Endothelial cell of umbilical vein (primary cell): Measurements from ENCODE around the gene TSPYL1. TPM values are rescaled to one million over a fixed set of nuclear protein-coding genes. Genes with fewer than 3 reads are reported as not detected.

Experiments
- BruUV-seq: library from RNA; stranded (reverse); fragments of 400-500 nt; replicated peaks from 2 replicates; lab custom pipeline; 2021; lab: Mats Ljungman, UMichigan
- CTCF ChIA-PET: fragments of 300-600, 350-600 bp; sonication (Branson Sonifier 250); formaldehyde crosslinking; loops from one replicate; lab custom pipeline; 2021; ENCODE audit warnings: antibody characterized with exemption, inconsistent platforms; lab: Charles Lee
- POLR2A ChIA-PET: fragments of 300-600, 350-600 bp; sonication (Branson Sonifier 250); formaldehyde crosslinking; loops from one replicate; lab custom pipeline; 2021; ENCODE audit warnings: antibody characterized with exemption, inconsistent platforms; lab: Charles Lee
- DNase-seq: peaks from one replicate; pipeline ENCODE4 v3.0.0-alpha.2; 2011; ENCODE audit warnings: low read depth, low spot score
- FAIRE-seq: peaks from 2 replicates; lab custom pipeline; 2011; peaks lifted over from hg19 to GRCh38; lab: Jason Lieb, UNC
- H2AFZ ChIP-seq: 2 replicates; pipeline ENCODE4 v1.6.0; 2012; ENCODE audit warnings: low read depth, low read length, control low read depth, inconsistent platforms
- H3K27ac ChIP-seq: 2 replicates; pipeline ENCODE4 v1.5.1; 2011; ENCODE audit warnings: low read depth, mild to moderate bottlenecking, control low read depth, low read length, moderate library complexity; ENCODE audit not compliant: insufficient read depth
- H3K27me3 ChIP-seq, 2 experiments: 2 replicates each; pipeline versions ENCODE4 v1.6.0 to v1.6.1; 2011; ENCODE audit warnings: low read length in 2 of 2, mixed read lengths in 1 of 2; ENCODE audit not compliant: control insufficient read depth in 2 of 2, insufficient read depth in 2 of 2
- H3K36me3 ChIP-seq, 2 experiments: 2 replicates in 1 of 2; 3 replicates in 1 of 2; pipeline ENCODE4 v1.5.1; 2011; ENCODE audit warnings: low read length in 2 of 2, mild to moderate bottlenecking in 1 of 2, moderate library complexity in 1 of 2; ENCODE audit not compliant: control insufficient read depth in 2 of 2, insufficient read depth in 2 of 2; ENCODE audit errors: extremely low read depth in 1 of 2
- H3K4me1 ChIP-seq: 3 replicates; pipeline ENCODE4 v1.5.1; 2011; ENCODE audit warnings: mild to moderate bottlenecking, low read length; ENCODE audit not compliant: control insufficient read depth, insufficient read depth; ENCODE audit errors: extremely low read depth
- H3K4me2 ChIP-seq: 2 replicates; pipeline ENCODE4 v1.6.1; 2011; ENCODE audit warnings: low read length, control low read depth, mixed read lengths; ENCODE audit not compliant: insufficient read depth
- H3K4me3 ChIP-seq, 3 experiments: fragments of 200-600 bp in 1 of 3; sonication (generic), shearing (Covaris generic) in 1 of 3; replicated peaks in 1 of 3; 2 replicates each; pipeline ENCODE4 v1.5.1; 2011 to 2016; ENCODE audit warnings: control low read depth in 3 of 3, low read length in 3 of 3, mild to moderate bottlenecking in 2 of 3, inconsistent platforms in 1 of 3, low read depth in 1 of 3, moderate library complexity in 1 of 3; ENCODE audit not compliant: insufficient read depth in 1 of 3
- H3K79me2 ChIP-seq: 2 replicates; pipeline ENCODE4 v1.6.0; 2012; ENCODE audit warnings: low read length, inconsistent platforms; ENCODE audit not compliant: control insufficient read depth, insufficient read depth
- H3K9ac ChIP-seq: replicated peaks from 2 replicates; pipeline ENCODE3; 2011; ENCODE audit warnings: low read length, control low read depth; ENCODE audit not compliant: insufficient read depth; ENCODE audit errors: extremely low read depth
- H3K9me1 ChIP-seq: replicated peaks from 3 replicates; pipeline ENCODE4 v1.6.0; 2011; ENCODE audit warnings: mild to moderate bottlenecking, low read length; ENCODE audit not compliant: control insufficient read depth, insufficient read depth; ENCODE audit errors: extremely low read depth
- H3K9me3 ChIP-seq: replicated peaks from 2 replicates; pipeline ENCODE4 v1.5.1; 2012; ENCODE audit warnings: low read length, inconsistent platforms; ENCODE audit not compliant: control insufficient read depth, insufficient read depth
- H4K20me1 ChIP-seq: replicated peaks from 2 replicates; pipeline ENCODE3; 2011; ENCODE audit warnings: mild to moderate bottlenecking, low read length; ENCODE audit not compliant: control insufficient read depth, insufficient read depth; ENCODE audit errors: extremely low read depth
- EZH2 ChIP-seq: IDR thresholded peaks from 2 replicates; pipeline ENCODE4 v1.6.1; 2012; ENCODE audit warnings: borderline replicate concordance, low read depth, mild to moderate bottlenecking, moderate library complexity, low read length, inconsistent platforms; ENCODE audit not compliant: severe bottlenecking
- FOS ChIP-seq: IDR thresholded peaks from 2 replicates; pipeline ENCODE4 v1.6.1; 2011; ENCODE audit warnings: mild to moderate bottlenecking, low read length, moderate library complexity, borderline replicate concordance; ENCODE audit not compliant: insufficient read depth
- GATA2 ChIP-seq: IDR thresholded peaks from 2 replicates; pipeline ENCODE4 v1.7.0; 2011; ENCODE audit warnings: low read depth, mild to moderate bottlenecking, moderate library complexity, mixed read lengths, low read length; ENCODE audit not compliant: insufficient read length, insufficient read depth
- JUN ChIP-seq: IDR thresholded peaks from 2 replicates; pipeline ENCODE4 v1.6.1; 2011; ENCODE audit warnings: borderline replicate concordance, low read depth; ENCODE audit not compliant: insufficient read length, insufficient read depth
- MYC ChIP-seq: IDR thresholded peaks from one replicate; pipeline ENCODE4 v1.6.1; 2011; ENCODE audit warnings: mild to moderate bottlenecking, low read depth, low read length
- POLR2A ChIP-seq: IDR thresholded peaks from 2 replicates; pipeline ENCODE4 v1.6.1; 2012; ENCODE audit warnings: low read depth, mild to moderate bottlenecking, control low read depth, low read length
- POLR2AphosphoS5 ChIP-seq: IDR thresholded peaks from 2 replicates; pipeline ENCODE4 v1.6.1; 2012; ENCODE audit warnings: low read depth, mild to moderate bottlenecking, control low read depth, low read length, moderate library complexity; ENCODE audit not compliant: insufficient read depth
- dilution Hi-C: fragments of 300-500 bp; cut with MboI; formaldehyde crosslinking; loops from one replicate; pipeline ENCODE4 v1.15.0; 2019; ENCODE audit warnings: low sequenced_read_pairs; ENCODE audit not compliant: extremely low pct_ligation_motif_present
- intact Hi-C: fragments of 100-400 bp; cut with micrococcal nuclease; formaldehyde crosslinking; loops from one replicate; pipeline ENCODE4 v1.10.0; 2022
- polyA plus RNA-seq, 4 experiments: library from polyadenylated mRNA; depleted of rRNA in 3 of 4; stranded (reverse) in 3 of 4; unstranded in 1 of 4; fragments of >200 nt; gene quantifications; 2 replicates each; pipeline versions ENCODE4 v1.2.1 to v1.2.3, GENCODE V29; 2011 to 2012; ENCODE audit warnings: missing spikeins in 1 of 4
- total RNA-seq: library from RNA; stranded (reverse); gene quantifications from 2 replicates; pipeline ENCODE4 v1.2.3, GENCODE V29; 2021
- TF ChIP-seq, protein P1 (sequence below), 2 donors: IDR thresholded peaks; 1 replicate in 1 of 2; 2 replicates in 1 of 2; pipeline ENCODE4 v1.5.1; 2011; ENCODE audit warnings: low read length in 2 of 2, mild to moderate bottlenecking in 2 of 2, moderate library complexity in 2 of 2, control low read depth in 1 of 2, inconsistent platforms in 1 of 2, low read depth in 1 of 2; ENCODE audit not compliant: insufficient read depth in 1 of 2; ENCODE audit errors: extremely low read depth in 1 of 2
- TF ChIP-seq, protein P2 (sequence below): IDR thresholded peaks from 2 replicates; pipeline ENCODE4 v1.6.1; 2011; ENCODE audit not compliant: insufficient read depth, insufficient read length

TSPYL1 gene
- total and polyA plus RNA-seq, 2 donors (not counting 3 experiments of a cell fraction or from before 2014, with no cell fraction given) = 32.1 to 54.5 TPM

DNA sequence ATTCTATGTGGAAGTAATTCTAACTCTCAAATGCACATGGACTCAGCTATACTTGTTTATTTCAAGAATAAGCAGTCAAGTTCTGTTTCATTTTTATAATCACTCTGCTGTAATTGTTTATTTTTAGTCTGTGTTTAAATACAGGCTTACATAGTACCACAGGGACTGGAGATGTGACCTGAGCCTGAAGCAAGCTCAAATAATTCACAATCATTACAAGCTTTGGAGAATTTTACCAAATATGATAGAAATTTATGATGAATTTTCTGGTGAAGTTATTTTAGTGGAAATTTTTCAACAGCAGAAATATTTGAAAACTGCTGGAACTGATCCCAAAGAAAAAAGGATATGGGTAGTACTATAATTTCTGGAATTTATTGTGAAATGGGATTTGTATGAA, 49.4 kb upstream of the TSPYL1 start:
- Histone ChIP-seq H3K4me3 (no peak overlapping the region), H3K9me3 (no peaks in the 10 kb centered on the region), H4K20me1 (no peaks in the 10 kb centered on the region), H3K4me1 (peaks cover 16% of the 10 kb centered on the region), H3K27me3 (no peaks in the 10 kb centered on the region), H3K9ac (no peak overlapping the region), H3K9me1 (no peaks in the 10 kb centered on the region), H3K27ac (no peak overlapping the region), H3K4me2 (no peak overlapping the region), H3K79me2 (no peaks in the 10 kb centered on the region), H2AFZ (no peak overlapping the region), H3K36me3 (no peaks in the 10 kb centered on the region)
- ChIA-PET POLR2A (no interaction called here), CTCF (interaction anchor here (2.7 kb wide), 1 partner anchor 182 kb away, joined by 12 read pairs; the partner anchor contains the start of gene CALHM5)
- no TSS peak for BruUV-seq
- TF ChIP-seq JUN (no peak), FOS (no peak), MYC (no peak), POLR2AphosphoS5 (no peak), POLR2A (no peak), EZH2 (no peak), GATA2 (no peak)
- TF ChIP-seq, protein P1, sequence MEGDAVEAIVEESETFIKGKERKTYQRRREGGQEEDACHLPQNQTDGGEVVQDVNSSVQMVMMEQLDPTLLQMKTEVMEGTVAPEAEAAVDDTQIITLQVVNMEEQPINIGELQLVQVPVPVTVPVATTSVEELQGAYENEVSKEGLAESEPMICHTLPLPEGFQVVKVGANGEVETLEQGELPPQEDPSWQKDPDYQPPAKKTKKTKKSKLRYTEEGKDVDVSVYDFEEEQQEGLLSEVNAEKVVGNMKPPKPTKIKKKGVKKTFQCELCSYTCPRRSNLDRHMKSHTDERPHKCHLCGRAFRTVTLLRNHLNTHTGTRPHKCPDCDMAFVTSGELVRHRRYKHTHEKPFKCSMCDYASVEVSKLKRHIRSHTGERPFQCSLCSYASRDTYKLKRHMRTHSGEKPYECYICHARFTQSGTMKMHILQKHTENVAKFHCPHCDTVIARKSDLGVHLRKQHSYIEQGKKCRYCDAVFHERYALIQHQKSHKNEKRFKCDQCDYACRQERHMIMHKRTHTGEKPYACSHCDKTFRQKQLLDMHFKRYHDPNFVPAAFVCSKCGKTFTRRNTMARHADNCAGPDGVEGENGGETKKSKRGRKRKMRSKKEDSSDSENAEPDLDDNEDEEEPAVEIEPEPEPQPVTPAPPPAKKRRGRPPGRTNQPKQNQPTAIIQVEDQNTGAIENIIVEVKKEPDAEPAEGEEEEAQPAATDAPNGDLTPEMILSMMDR (IDR thresholded peaks at IDR 0.05; ENCODE audit: extremely low read depth in 1 of 2, insufficient read depth in 1 of 2, low read depth in 1 of 2, low read length in 2 of 2) = no peak
- TF ChIP-seq, protein P2, sequence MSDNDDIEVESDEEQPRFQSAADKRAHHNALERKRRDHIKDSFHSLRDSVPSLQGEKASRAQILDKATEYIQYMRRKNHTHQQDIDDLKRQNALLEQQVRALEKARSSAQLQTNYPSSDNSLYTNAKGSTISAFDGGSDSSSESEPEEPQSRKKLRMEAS = no peak
- intact Hi-C loops (loop anchor here (2.0 kb wide), 1 partner anchor 42 kb away; the partner anchor contains the start of gene DSE), dilution Hi-C loops (no loop called here)
- FAIRE-seq = peak; percentile 37
- DNase-seq = no peak
